SK-N-SH (cell line): Measurements from ENCODE around the gene EEF1AKMT1.

Experiments
- EP300 ChIP-seq, 2 experiments: IDR thresholded peaks; 2 replicates each; pipeline versions ENCODE4 v1.4.0 to v1.6.1; 2012; ENCODE audit warnings: borderline replicate concordance in 1 of 2, low read depth in 1 of 2, low read length in 1 of 2
- FOXM1 ChIP-seq: IDR thresholded peaks from 2 replicates; pipeline ENCODE4 v1.4.0; 2012; ENCODE audit warnings: low read depth, mild to moderate bottlenecking
- GATA2 ChIP-seq: sonication (generic); formaldehyde crosslinking; IDR thresholded peaks from 2 replicates; pipeline ENCODE4 v1.5.0; 2020; ENCODE audit warnings: mild to moderate bottlenecking, missing genetic modification reagents
- MAX ChIP-seq: IDR thresholded peaks from 2 replicates; pipeline ENCODE4 v1.4.0; 2012; ENCODE audit warnings: low read depth
- MEF2A ChIP-seq: IDR thresholded peaks from 2 replicates; pipeline ENCODE4 v1.4.0; 2012; ENCODE audit warnings: low read depth, borderline replicate concordance
- POLR2AphosphoS5 ChIP-seq: IDR thresholded peaks from 2 replicates; pipeline ENCODE4 v1.6.1; 2012; ENCODE audit warnings: low read depth, low read length
- REST ChIP-seq: IDR thresholded peaks from 2 replicates; pipeline ENCODE4 v1.6.1; 2012; ENCODE audit warnings: mild to moderate bottlenecking, low read depth, low read length, moderate library complexity
- RFX5 ChIP-seq: IDR thresholded peaks from 2 replicates; pipeline ENCODE4 v1.6.1; 2012; ENCODE audit warnings: mild to moderate bottlenecking, improper control_type of control experiment, low read length
- USF2 ChIP-seq: fragments of 150-350 bp; IDR thresholded peaks from 2 replicates; pipeline ENCODE4 v1.6.1; 2017; ENCODE audit warnings: antibody characterized with exemption, low read length, low read depth, borderline replicate concordance
- YY1 ChIP-seq: IDR thresholded peaks from 2 replicates; pipeline ENCODE4 v1.4.0; 2012; ENCODE audit warnings: low read depth, mild to moderate bottlenecking
- ZBTB33 ChIP-seq: IDR thresholded peaks from 2 replicates; pipeline ENCODE4 v1.4.0; 2012; ENCODE audit warnings: low read depth, borderline replicate concordance
- TF ChIP-seq, protein P1 (sequence below): IDR thresholded peaks from 2 replicates; pipeline ENCODE4 v1.4.0; 2012; ENCODE audit warnings: low read depth, borderline replicate concordance
- TF ChIP-seq, protein P2 (sequence below): fragments of 200-600 bp; sonication (generic); IDR thresholded peaks from 2 replicates; pipeline ENCODE4 v1.6.1; 2017; ENCODE audit warnings: antibody characterized with exemption, mild to moderate bottlenecking, moderate library complexity

- no peak for TF ChIP-seq USF2
- no peak for TF ChIP-seq ZBTB33
- TF ChIP-seq GATA2 (CRISPR knock-in tag), result no peak
- TF ChIP-seq REST, result no peak
- no peak for TF ChIP-seq MEF2A
- TF ChIP-seq, protein P1, sequence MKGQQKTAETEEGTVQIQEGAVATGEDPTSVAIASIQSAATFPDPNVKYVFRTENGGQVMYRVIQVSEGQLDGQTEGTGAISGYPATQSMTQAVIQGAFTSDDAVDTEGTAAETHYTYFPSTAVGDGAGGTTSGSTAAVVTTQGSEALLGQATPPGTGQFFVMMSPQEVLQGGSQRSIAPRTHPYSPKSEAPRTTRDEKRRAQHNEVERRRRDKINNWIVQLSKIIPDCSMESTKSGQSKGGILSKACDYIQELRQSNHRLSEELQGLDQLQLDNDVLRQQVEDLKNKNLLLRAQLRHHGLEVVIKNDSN, result no peak
- TF ChIP-seq RFX5, result no peak
- TF ChIP-seq, protein P2, sequence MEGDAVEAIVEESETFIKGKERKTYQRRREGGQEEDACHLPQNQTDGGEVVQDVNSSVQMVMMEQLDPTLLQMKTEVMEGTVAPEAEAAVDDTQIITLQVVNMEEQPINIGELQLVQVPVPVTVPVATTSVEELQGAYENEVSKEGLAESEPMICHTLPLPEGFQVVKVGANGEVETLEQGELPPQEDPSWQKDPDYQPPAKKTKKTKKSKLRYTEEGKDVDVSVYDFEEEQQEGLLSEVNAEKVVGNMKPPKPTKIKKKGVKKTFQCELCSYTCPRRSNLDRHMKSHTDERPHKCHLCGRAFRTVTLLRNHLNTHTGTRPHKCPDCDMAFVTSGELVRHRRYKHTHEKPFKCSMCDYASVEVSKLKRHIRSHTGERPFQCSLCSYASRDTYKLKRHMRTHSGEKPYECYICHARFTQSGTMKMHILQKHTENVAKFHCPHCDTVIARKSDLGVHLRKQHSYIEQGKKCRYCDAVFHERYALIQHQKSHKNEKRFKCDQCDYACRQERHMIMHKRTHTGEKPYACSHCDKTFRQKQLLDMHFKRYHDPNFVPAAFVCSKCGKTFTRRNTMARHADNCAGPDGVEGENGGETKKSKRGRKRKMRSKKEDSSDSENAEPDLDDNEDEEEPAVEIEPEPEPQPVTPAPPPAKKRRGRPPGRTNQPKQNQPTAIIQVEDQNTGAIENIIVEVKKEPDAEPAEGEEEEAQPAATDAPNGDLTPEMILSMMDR, result no peak
- TF ChIP-seq FOXM1, result no peak
- TF ChIP-seq EP300 (IDR thresholded peaks at IDR 0.05; ENCODE audit: borderline replicate concordance in 1 of 2, low read depth in 1 of 2, low read length in 1 of 2), result no peak
- TF ChIP-seq POLR2AphosphoS5, result no peak
- TF ChIP-seq YY1, result no peak
- no peak for TF ChIP-seq MAX
These were observed 89.7 kb downstream of the EEF1AKMT1 start for GRCh38 chr13:20684041-20684440.
